Nephron progenitor cell (in vitro differentiated cells): ENCODE measurements around the gene C8B.

Experiments used
- DNase-seq: peaks from one replicate; pipeline ENCODE4 v3.0.0; 2021
- H3K27ac Mint-ChIP-seq: 2 replicates; pipeline ENCODE4 v1.8.0; 2021; ENCODE audit warnings: mild to moderate bottlenecking, moderate library complexity, mixed read lengths
- H3K27me3 Mint-ChIP-seq: 2 replicates; pipeline ENCODE4 v1.8.0; 2021; ENCODE audit warnings: mild to moderate bottlenecking, low read depth, mixed read lengths; ENCODE audit not compliant: poor library complexity
- H3K36me3 Mint-ChIP-seq: 2 replicates; pipeline ENCODE4 v1.8.0; 2021; ENCODE audit warnings: low read depth, mixed read lengths
- H3K4me1 Mint-ChIP-seq: 2 replicates; pipeline ENCODE4 v1.8.0; 2021; ENCODE audit warnings: mixed read lengths
- H3K4me3 Mint-ChIP-seq: 2 replicates; pipeline ENCODE4 v1.8.0; 2021; ENCODE audit warnings: mild to moderate bottlenecking, moderate library complexity, mixed read lengths
- H3K9me3 Mint-ChIP-seq: 2 replicates; pipeline ENCODE4 v1.8.0; 2021; ENCODE audit warnings: mild to moderate bottlenecking, moderate library complexity, mixed read lengths
- TF ChIP-seq, protein P1 (sequence below): fragments of 200-600 bp; sonication (generic); IDR thresholded peaks from 2 replicates; pipeline ENCODE4 v1.5.0; 2021; ENCODE audit warnings: antibody characterized with exemption

Gene C8B

DNA sequence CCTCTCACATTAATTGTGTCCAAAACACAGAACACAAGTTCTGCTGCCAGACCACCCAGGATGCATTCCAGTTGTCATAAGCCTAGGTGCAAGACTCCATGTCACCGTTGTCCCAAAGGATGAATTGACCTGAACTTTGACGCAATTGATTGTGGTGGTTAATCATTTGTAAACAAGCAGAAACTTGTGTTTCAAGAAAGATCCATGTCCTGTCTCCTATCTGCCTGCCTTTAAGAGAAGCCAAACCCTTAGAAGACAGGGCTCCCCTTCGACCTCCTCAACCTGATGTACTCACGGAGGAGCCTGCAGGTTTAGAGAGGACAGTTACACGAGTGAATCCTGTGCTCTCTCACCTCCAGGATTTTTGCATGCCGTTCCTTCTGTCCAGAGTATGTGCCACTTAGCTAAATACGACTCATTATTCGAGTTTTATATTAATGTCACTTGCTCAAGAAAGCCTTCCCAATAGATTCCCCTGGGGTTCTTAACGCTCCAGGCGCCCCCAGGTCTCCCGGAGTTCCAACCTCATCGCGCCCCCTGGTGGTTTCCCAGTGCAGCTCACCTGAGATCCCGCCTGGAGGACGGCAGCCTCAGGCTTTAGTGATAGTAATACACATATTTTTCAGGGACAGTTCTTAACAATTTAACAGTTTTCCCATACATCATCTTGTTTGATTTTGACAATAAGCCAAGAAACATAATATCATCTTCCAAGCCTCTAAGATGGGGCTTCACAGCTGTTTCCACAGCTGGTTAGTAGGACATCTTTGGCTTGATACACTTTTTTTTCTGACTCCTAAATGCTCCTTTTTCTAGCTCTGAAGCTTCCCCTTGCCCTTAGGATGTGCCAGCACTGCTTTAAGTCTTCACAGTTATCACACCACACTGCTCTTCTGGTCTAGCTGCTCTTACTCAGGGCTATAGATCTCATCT lies 2.4 kb upstream of the C8B start:
- no peaks in the 10 kb centered on the region for H3K9me3 Mint-ChIP-seq
- no peaks in the 10 kb centered on the region for H3K36me3 Mint-ChIP-seq
- TF ChIP-seq, protein P1, sequence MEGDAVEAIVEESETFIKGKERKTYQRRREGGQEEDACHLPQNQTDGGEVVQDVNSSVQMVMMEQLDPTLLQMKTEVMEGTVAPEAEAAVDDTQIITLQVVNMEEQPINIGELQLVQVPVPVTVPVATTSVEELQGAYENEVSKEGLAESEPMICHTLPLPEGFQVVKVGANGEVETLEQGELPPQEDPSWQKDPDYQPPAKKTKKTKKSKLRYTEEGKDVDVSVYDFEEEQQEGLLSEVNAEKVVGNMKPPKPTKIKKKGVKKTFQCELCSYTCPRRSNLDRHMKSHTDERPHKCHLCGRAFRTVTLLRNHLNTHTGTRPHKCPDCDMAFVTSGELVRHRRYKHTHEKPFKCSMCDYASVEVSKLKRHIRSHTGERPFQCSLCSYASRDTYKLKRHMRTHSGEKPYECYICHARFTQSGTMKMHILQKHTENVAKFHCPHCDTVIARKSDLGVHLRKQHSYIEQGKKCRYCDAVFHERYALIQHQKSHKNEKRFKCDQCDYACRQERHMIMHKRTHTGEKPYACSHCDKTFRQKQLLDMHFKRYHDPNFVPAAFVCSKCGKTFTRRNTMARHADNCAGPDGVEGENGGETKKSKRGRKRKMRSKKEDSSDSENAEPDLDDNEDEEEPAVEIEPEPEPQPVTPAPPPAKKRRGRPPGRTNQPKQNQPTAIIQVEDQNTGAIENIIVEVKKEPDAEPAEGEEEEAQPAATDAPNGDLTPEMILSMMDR: peak; percentile 72
- H3K27me3 Mint-ChIP-seq: peaks cover 8% of the 10 kb centered on the region
- H3K4me3 Mint-ChIP-seq: no peak overlapping the region
- H3K27ac Mint-ChIP-seq: no peak overlapping the region
- H3K4me1 Mint-ChIP-seq: peaks cover 5% of the 10 kb centered on the region
- DNase-seq: peak; percentile 69

DNA sequence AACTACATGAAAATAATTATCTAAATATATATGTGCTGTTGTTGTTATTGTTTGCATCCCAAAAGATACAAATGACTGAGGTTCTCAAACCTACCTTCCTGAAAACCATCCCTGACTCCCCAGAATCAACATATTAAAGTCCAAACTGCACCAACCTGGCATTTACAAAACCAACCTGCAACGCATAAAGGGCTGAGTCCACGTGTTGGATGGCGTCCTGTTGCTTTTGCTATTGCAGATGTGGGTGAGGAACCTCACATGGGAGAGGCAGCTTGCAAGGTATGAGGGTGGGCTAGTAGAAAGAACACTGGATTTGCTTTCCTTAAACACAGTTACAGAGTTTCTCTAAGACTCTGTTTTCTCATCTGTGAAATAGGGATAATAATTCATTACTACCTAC lies 1.5 kb upstream of the C8B start:
- Mint-ChIP-seq H3K27me3 (peaks cover 1% of the 10 kb centered on the region), H3K27ac (no peak overlapping the region), H3K9me3 (no peaks in the 10 kb centered on the region), H3K4me1 (peaks cover 5% of the 10 kb centered on the region), H3K4me3 (no peak overlapping the region), H3K36me3 (no peaks in the 10 kb centered on the region)
- TF ChIP-seq, protein P1: no peak
- no peak for DNase-seq

DNA sequence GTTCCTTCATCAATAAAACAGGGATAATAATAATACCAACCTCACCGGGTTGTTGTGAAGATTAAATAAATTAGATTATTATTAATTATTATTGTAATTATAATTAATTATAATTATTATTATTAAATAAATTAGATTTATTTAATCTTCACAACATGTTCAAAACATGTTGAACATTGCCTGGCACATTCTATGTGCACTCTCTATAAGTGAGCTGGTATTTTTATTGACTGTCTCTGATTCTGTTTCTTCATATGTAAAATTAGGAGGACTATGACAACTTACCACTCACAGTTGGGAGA lies 834 bp upstream of the C8B start:
- DNase-seq: no peak
- peaks cover 5% of the 10 kb centered on the region for H3K4me1 Mint-ChIP-seq
- no peak overlapping the region for H3K27ac Mint-ChIP-seq
- TF ChIP-seq, protein P1: no peak
- no peak overlapping the region for H3K4me3 Mint-ChIP-seq
- no peaks in the 10 kb centered on the region for H3K36me3 Mint-ChIP-seq
- H3K27me3 Mint-ChIP-seq: peaks cover 3% of the 10 kb centered on the region
- H3K9me3 Mint-ChIP-seq: no peaks in the 10 kb centered on the region

DNA sequence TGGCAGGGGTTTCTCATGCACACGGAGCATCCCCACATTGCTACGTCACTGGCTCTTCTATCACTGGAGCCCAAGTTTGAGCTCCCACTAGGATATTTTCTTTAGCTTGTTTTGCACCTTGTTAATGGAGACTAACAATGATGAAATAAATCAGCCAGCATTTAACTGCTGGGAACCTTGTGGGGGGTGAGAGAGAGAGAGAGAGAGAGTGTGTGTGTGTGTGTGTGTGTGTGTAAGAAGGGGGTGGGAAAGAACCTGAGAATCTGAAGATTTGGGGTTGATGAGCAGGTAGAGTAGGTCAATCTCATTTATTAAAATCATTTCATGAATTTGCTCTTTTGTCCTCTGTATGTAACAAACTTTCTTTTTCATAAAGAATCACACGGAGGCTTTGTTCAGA lies 624 bp downstream of the C8B start:
- Mint-ChIP-seq H3K4me3 (no peak overlapping the region), H3K27me3 (peaks cover 3% of the 10 kb centered on the region), H3K36me3 (no peaks in the 10 kb centered on the region), H3K4me1 (peaks cover 5% of the 10 kb centered on the region), H3K9me3 (no peaks in the 10 kb centered on the region), H3K27ac (no peak overlapping the region)
- no peak for DNase-seq
- TF ChIP-seq, protein P1: no peak

DNA sequence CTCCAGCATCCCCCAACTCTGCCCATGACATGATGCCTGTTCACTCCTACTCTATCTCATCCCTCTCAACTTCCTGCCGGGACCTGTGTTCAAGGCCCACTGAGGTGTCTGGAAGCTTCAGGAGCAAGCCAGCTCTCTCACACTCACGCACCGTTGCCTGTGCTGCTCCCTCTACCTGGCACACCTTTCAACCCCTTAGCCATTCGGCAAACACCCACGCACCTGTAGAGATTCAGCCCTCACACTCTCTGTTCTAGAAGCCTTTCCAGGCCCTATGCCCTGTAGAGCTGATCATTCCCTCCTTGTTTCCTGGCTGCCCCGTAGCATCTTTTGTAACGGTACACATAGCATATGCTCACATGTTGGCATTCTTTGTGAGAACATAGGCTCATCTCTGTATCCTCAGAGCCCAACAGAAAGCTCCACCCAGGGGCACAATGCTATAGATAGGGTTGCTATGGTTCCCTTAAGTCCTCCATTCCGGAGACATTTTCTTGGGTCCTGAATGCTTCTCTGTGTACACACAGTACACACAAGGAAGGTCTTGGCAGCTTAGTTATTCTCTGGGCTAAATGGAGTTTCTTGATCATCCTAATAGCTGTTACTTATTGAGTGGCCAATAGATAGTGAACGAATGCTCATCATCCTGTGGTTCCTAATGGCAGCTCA lies 1.3 kb downstream of the C8B start:
- no peak overlapping the region for H3K4me3 Mint-ChIP-seq
- TF ChIP-seq, protein P1: no peak
- peaks cover 3% of the 10 kb centered on the region for H3K27me3 Mint-ChIP-seq
- no peak overlapping the region for H3K27ac Mint-ChIP-seq
- H3K9me3 Mint-ChIP-seq: no peaks in the 10 kb centered on the region
- DNase-seq: no peak
- H3K4me1 Mint-ChIP-seq: peaks cover 5% of the 10 kb centered on the region
- no peaks in the 10 kb centered on the region for H3K36me3 Mint-ChIP-seq
